Epithelial cell of prostate (primary cell): ENCODE data around the gene SP110.
"Not testable (repeated sequence)": the region's sequence is repeated elsewhere in the genome, so short reads cannot be mapped to it uniquely, and the experiment has no call there.

Experiments
- DNase-seq: peaks from one replicate; pipeline ENCODE4 v3.0.0-alpha.2; 2011; ENCODE audit warnings: low read depth, low spot score
- H3K27ac ChIP-seq: fragments of 450-650 bp; 2 replicates; pipeline ENCODE4 v1.5.1; 2017; ENCODE audit warnings: mild to moderate bottlenecking

The SP110 gene

GRCh38 chr2:230131366-230131765 is 88.4 kb downstream of the SP110 start:
- H3K27ac ChIP-seq: no peak overlapping the region
- DNase-seq: no peak

GRCh38 chr2:230130668-230131364 is 89.0 kb downstream of the SP110 start:
- H3K27ac ChIP-seq: no peak overlapping the region
- DNase-seq: no peak

- DNase-seq: no peak
- H3K27ac ChIP-seq: no peak overlapping the region
Observed at GRCh38 chr2:230129343-230129742, 90.4 kb downstream of the SP110 start.

GRCh38 chr2:230128623-230129342 is 91.0 kb downstream of the SP110 start:
- H3K27ac ChIP-seq: no peak overlapping the region
- no peak for DNase-seq

GRCh38 chr2:230127195-230127594 is 92.6 kb downstream of the SP110 start:
- H3K27ac ChIP-seq: no peak overlapping the region
- DNase-seq: no peak

GRCh38 chr2:230124757-230125431 is 94.9 kb downstream of the SP110 start:
- no peak for DNase-seq
- H3K27ac ChIP-seq: no peak overlapping the region

GRCh38 chr2:230124235-230124634 is 95.5 kb downstream of the SP110 start:
- H3K27ac ChIP-seq: no peak overlapping the region
- DNase-seq: no peak

- H3K27ac ChIP-seq, DNase-seq: not testable (repeated sequence)
Observed at GRCh38 chr2:230120376-230120775, 99.4 kb downstream of the SP110 start.

GRCh38 chr2:230119827-230120226 is 100.0 kb downstream of the SP110 start:
- H3K27ac ChIP-seq, DNase-seq: not testable (repeated sequence)
